Testis (tissue), 2 donors: ENCODE data around the gene THAP4.

Experiments used
- POLR2A ChIP-seq: fragments of 450-650 bp; IDR thresholded peaks from one replicate; pipeline ENCODE4 v1.6.1; 2017; ENCODE audit warnings: antibody characterized with exemption, mild to moderate bottlenecking, moderate library complexity
- TF ChIP-seq, protein P1 (sequence below), 3 experiments: fragments of 450-650 bp in 2 of 3; fragments of 200-600 bp in 1 of 3; sonication (generic) in 1 of 3; IDR thresholded peaks; one replicate each; pipeline ENCODE4 v1.5.1; 2016 to 2019; ENCODE audit warnings: antibody characterized with exemption in 3 of 3, mild to moderate bottlenecking in 2 of 3, moderate library complexity in 1 of 3

GRCh38 chr2:241597561-241597960 lies 39.4 kb downstream of the THAP4 start:
- TF ChIP-seq, protein P1, sequence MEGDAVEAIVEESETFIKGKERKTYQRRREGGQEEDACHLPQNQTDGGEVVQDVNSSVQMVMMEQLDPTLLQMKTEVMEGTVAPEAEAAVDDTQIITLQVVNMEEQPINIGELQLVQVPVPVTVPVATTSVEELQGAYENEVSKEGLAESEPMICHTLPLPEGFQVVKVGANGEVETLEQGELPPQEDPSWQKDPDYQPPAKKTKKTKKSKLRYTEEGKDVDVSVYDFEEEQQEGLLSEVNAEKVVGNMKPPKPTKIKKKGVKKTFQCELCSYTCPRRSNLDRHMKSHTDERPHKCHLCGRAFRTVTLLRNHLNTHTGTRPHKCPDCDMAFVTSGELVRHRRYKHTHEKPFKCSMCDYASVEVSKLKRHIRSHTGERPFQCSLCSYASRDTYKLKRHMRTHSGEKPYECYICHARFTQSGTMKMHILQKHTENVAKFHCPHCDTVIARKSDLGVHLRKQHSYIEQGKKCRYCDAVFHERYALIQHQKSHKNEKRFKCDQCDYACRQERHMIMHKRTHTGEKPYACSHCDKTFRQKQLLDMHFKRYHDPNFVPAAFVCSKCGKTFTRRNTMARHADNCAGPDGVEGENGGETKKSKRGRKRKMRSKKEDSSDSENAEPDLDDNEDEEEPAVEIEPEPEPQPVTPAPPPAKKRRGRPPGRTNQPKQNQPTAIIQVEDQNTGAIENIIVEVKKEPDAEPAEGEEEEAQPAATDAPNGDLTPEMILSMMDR (IDR thresholded peaks at IDR 0.05) = no peak
- no peak for TF ChIP-seq POLR2A
